NB4 (cell line): ENCODE measurements around the gene ING3.

Experiments used
- DNase-seq: peaks from one replicate; pipeline ENCODE4 v3.0.0; 2010; ENCODE audit warnings: low read depth
- H3K4me3 ChIP-seq: one replicate; pipeline ENCODE4 v1.5.1; 2011; ENCODE audit warnings: mild to moderate bottlenecking, low read depth, low read length, moderate library complexity
- CTCF ChIP-seq: IDR thresholded peaks from one replicate; pipeline ENCODE4 v1.5.1; 2012; ENCODE audit warnings: low read depth, low read length
- MAX ChIP-seq: IDR thresholded peaks from 2 replicates; pipeline ENCODE4 v1.6.1; 2011; ENCODE audit warnings: low read depth, low read length
- MYC ChIP-seq: IDR thresholded peaks from 2 replicates; pipeline ENCODE4 v1.6.1; 2011; ENCODE audit warnings: low read depth, low read length
- POLR2A ChIP-seq: IDR thresholded peaks from 2 replicates; pipeline ENCODE4 v1.6.1; 2011; ENCODE audit warnings: mild to moderate bottlenecking; ENCODE audit not compliant: insufficient read length; ENCODE audit errors: extremely low read depth

ING3 gene

DNA sequence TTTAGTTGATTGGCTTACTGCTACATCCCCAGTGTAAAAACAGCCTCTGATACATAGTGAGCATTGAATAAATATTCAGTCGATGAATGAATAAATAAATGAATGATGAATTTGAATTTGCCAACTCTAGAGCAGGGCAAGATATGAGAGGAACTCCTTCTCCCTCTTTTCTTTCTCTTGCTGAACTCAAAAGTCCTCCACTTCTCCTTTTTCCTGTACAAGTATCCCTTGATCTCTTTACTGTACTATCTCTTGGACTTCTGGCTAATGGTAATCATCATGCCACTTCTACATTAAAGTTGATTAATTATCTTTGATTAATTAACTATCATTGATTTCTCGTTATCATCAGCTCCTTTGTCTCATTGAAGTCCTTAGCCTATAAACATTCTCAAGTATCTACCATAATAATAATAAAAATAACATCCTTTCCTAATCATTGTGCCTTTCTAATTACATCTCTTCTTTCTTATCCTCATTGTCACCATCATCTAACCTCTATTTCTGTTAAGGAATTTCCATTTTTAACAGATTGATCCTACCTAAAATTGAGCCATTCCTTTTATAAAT lies 48.5 kb downstream of the ING3 start:
- H3K4me3 ChIP-seq, result no peak overlapping the region

GRCh38 chr7:121000081-121000983 lies 49.8 kb downstream of the ING3 start:
- H3K4me3 ChIP-seq, result no peak overlapping the region
- DNase-seq, result no peak
- TF ChIP-seq MAX, result no peak
- no peak for TF ChIP-seq CTCF
- no peak for TF ChIP-seq POLR2A
- no peak for TF ChIP-seq MYC

More for the DNA sequence above, 48.5 kb downstream of the ING3 start:
- TF ChIP-seq MAX (no peak), POLR2A (no peak), CTCF (no peak), MYC (no peak)
- DNase-seq, result no peak

GRCh38 chr7:121001234-121001906 lies 50.8 kb downstream of the ING3 start:
- DNase-seq, result no peak
- TF ChIP-seq MYC (no peak), POLR2A (no peak), CTCF (no peak), MAX (no peak)
- no peak overlapping the region for H3K4me3 ChIP-seq

GRCh38 chr7:121002048-121002756 lies 51.6 kb downstream of the ING3 start:
- no peak for DNase-seq
- H3K4me3 ChIP-seq, result no peak overlapping the region
- TF ChIP-seq CTCF (no peak), MYC (no peak), MAX (no peak), POLR2A (no peak)

DNA sequence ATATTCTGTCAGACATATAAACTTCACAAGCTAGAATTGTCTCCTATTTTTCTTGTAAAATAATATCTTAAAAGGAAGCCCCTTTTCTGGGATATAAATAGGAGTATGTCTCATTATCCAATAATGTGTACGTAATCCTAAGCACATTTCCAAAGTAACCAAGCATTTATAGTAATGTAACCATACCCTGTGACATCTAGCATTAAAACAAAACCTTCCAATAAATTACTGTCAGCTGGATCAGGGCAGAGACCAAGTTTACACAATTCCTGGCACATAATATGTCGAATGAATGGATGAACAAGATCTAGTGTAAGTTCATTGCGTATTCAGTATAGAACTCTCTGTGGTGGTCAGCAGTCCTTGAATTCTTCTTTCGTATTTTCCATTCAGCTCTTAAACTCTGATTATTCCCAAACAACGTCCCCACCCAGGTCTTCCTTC lies 52.2 kb downstream of the ING3 start:
- DNase-seq, result no peak
- no peak for TF ChIP-seq MAX
- no peak overlapping the region for H3K4me3 ChIP-seq
